ENCODE measurements around the gene PLEKHJ1. TPM values are rescaled to one million over a fixed set of nuclear protein-coding genes. Genes with fewer than 3 reads are reported as not detected.

Gene PLEKHJ1
- total RNA-seq, 1 experiment from 2014 or later: 189 TPM

DNA sequence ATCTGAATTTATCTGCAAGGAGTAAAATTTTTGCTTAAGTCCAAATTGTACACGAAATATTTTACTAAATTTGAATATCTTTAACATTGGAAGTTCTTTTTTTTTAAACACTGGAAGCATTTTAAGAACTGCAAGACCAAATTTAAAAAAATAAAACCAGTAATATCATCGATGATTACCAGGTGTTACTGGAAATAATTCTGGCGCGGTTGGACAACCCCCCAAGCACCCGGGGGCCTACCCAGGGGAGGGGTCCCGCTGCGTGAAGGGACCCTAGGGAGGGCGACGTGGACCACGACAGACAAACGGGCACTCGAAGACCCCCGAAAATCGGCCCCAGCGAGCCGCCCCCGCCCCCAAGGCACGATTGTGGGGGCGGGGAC, 32.7 kb upstream of the PLEKHJ1 start:
- Mint-ChIP-seq H3K4me3 (peak overlapping the region; percentile 82), H3K27me3 (ENCODE audit: low read depth) (no peaks in the 10 kb centered on the region; the same call in 1 of the 2 replicates), H3K4me1 (peaks cover 28% of the 10 kb centered on the region), H3K9me3 (no peaks in the 10 kb centered on the region), H3K27ac (no peak overlapping the region), H3K36me3 (peaks cover 8% of the 10 kb centered on the region)
- CTCF ChIA-PET: no interaction called here
- POLR2A ChIA-PET: no interaction called here
- peak; percentile 59; the same call in 1 of the 2 replicates for TF ChIP-seq ZNF423 (CRISPR knock-in tag; IDR thresholded peaks at IDR 0.05)
- TF ChIP-seq, protein P1, sequence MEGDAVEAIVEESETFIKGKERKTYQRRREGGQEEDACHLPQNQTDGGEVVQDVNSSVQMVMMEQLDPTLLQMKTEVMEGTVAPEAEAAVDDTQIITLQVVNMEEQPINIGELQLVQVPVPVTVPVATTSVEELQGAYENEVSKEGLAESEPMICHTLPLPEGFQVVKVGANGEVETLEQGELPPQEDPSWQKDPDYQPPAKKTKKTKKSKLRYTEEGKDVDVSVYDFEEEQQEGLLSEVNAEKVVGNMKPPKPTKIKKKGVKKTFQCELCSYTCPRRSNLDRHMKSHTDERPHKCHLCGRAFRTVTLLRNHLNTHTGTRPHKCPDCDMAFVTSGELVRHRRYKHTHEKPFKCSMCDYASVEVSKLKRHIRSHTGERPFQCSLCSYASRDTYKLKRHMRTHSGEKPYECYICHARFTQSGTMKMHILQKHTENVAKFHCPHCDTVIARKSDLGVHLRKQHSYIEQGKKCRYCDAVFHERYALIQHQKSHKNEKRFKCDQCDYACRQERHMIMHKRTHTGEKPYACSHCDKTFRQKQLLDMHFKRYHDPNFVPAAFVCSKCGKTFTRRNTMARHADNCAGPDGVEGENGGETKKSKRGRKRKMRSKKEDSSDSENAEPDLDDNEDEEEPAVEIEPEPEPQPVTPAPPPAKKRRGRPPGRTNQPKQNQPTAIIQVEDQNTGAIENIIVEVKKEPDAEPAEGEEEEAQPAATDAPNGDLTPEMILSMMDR (IDR thresholded peaks at IDR 0.05): no peak
- DNase-seq (ENCODE audit: low spot score): no peak
- ATAC-seq: no peak

DNA sequence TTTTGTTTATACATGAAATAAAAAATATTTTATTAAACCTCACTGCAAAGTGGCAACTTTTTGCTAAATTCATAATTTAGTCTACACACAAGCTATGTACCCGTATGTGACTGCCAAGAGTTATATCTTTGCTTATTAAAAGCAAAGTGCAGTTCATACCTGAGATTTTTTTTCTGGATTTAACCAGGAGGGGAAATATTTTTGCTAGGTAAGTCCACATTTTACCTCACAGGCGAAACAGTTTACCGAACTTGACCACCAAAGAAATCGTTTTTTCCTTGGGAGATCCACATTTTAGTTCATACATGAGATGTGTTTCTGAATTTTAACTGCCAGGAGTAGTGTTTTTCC, 32.3 kb upstream of the PLEKHJ1 start:
- no peak for DNase-seq (ENCODE audit: low spot score)
- POLR2A ChIA-PET: no interaction called here
- peak overlapping the region; percentile 29; the same call in 1 of the 2 replicates for H3K27ac Mint-ChIP-seq
- H3K27me3 Mint-ChIP-seq (ENCODE audit: low read depth): no peaks in the 10 kb centered on the region; the same call in 1 of the 2 replicates
- peaks cover 8% of the 10 kb centered on the region for H3K36me3 Mint-ChIP-seq
- peaks cover 26% of the 10 kb centered on the region for H3K4me1 Mint-ChIP-seq
- TF ChIP-seq, protein P2, sequence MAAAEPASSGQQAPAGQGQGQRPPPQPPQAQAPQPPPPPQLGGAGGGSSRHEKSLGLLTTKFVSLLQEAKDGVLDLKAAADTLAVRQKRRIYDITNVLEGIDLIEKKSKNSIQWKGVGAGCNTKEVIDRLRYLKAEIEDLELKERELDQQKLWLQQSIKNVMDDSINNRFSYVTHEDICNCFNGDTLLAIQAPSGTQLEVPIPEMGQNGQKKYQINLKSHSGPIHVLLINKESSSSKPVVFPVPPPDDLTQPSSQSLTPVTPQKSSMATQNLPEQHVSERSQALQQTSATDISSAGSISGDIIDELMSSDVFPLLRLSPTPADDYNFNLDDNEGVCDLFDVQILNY (CRISPR knock-in tag; IDR thresholded peaks at IDR 0.05): no peak
- TF ChIP-seq, protein P3, sequence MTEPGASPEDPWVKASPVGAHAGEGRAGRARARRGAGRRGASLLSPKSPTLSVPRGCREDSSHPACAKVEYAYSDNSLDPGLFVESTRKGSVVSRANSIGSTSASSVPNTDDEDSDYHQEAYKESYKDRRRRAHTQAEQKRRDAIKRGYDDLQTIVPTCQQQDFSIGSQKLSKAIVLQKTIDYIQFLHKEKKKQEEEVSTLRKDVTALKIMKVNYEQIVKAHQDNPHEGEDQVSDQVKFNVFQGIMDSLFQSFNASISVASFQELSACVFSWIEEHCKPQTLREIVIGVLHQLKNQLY (CRISPR knock-in tag; IDR thresholded peaks at IDR 0.05): no peak
- TF ChIP-seq, protein P4, sequence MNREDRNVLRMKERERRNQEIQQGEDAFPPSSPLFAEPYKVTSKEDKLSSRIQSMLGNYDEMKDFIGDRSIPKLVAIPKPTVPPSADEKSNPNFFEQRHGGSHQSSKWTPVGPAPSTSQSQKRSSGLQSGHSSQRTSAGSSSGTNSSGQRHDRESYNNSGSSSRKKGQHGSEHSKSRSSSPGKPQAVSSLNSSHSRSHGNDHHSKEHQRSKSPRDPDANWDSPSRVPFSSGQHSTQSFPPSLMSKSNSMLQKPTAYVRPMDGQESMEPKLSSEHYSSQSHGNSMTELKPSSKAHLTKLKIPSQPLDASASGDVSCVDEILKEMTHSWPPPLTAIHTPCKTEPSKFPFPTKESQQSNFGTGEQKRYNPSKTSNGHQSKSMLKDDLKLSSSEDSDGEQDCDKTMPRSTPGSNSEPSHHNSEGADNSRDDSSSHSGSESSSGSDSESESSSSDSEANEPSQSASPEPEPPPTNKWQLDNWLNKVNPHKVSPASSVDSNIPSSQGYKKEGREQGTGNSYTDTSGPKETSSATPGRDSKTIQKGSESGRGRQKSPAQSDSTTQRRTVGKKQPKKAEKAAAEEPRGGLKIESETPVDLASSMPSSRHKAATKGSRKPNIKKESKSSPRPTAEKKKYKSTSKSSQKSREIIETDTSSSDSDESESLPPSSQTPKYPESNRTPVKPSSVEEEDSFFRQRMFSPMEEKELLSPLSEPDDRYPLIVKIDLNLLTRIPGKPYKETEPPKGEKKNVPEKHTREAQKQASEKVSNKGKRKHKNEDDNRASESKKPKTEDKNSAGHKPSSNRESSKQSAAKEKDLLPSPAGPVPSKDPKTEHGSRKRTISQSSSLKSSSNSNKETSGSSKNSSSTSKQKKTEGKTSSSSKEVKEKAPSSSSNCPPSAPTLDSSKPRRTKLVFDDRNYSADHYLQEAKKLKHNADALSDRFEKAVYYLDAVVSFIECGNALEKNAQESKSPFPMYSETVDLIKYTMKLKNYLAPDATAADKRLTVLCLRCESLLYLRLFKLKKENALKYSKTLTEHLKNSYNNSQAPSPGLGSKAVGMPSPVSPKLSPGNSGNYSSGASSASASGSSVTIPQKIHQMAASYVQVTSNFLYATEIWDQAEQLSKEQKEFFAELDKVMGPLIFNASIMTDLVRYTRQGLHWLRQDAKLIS (CRISPR knock-in tag; IDR thresholded peaks at IDR 0.05; ENCODE audit: borderline replicate concordance): no peak
- TF ChIP-seq SMAD3 (CRISPR knock-in tag; IDR thresholded peaks at IDR 0.05; ENCODE audit: borderline replicate concordance) (no peak), ZNF263 (CRISPR knock-in tag; IDR thresholded peaks at IDR 0.05; ENCODE audit: low read depth) (no peak), GRHL2 (CRISPR knock-in tag; IDR thresholded peaks at IDR 0.05; ENCODE audit: insufficient replicate concordance, severe bottlenecking) (no peak), ZNF416 (CRISPR knock-in tag; IDR thresholded peaks at IDR 0.05) (no peak)
- TF ChIP-seq, protein P5, sequence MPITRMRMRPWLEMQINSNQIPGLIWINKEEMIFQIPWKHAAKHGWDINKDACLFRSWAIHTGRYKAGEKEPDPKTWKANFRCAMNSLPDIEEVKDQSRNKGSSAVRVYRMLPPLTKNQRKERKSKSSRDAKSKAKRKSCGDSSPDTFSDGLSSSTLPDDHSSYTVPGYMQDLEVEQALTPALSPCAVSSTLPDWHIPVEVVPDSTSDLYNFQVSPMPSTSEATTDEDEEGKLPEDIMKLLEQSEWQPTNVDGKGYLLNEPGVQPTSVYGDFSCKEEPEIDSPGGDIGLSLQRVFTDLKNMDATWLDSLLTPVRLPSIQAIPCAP (CRISPR knock-in tag; IDR thresholded peaks at IDR 0.05): no peak
- TF ChIP-seq, protein P6, sequence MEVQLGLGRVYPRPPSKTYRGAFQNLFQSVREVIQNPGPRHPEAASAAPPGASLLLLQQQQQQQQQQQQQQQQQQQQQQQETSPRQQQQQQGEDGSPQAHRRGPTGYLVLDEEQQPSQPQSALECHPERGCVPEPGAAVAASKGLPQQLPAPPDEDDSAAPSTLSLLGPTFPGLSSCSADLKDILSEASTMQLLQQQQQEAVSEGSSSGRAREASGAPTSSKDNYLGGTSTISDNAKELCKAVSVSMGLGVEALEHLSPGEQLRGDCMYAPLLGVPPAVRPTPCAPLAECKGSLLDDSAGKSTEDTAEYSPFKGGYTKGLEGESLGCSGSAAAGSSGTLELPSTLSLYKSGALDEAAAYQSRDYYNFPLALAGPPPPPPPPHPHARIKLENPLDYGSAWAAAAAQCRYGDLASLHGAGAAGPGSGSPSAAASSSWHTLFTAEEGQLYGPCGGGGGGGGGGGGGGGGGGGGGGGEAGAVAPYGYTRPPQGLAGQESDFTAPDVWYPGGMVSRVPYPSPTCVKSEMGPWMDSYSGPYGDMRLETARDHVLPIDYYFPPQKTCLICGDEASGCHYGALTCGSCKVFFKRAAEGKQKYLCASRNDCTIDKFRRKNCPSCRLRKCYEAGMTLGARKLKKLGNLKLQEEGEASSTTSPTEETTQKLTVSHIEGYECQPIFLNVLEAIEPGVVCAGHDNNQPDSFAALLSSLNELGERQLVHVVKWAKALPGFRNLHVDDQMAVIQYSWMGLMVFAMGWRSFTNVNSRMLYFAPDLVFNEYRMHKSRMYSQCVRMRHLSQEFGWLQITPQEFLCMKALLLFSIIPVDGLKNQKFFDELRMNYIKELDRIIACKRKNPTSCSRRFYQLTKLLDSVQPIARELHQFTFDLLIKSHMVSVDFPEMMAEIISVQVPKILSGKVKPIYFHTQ (CRISPR knock-in tag; IDR thresholded peaks at IDR 0.05): no peak
- ATAC-seq: no peak
- no peaks in the 10 kb centered on the region for H3K9me3 Mint-ChIP-seq
- peak overlapping the region; percentile 82 for H3K4me3 Mint-ChIP-seq
- CTCF ChIA-PET: no interaction called here

Data from WTC11 (cell line).